Measurements from ENCODE around the gene ARHGEF25.

The ARHGEF25 gene

DNA sequence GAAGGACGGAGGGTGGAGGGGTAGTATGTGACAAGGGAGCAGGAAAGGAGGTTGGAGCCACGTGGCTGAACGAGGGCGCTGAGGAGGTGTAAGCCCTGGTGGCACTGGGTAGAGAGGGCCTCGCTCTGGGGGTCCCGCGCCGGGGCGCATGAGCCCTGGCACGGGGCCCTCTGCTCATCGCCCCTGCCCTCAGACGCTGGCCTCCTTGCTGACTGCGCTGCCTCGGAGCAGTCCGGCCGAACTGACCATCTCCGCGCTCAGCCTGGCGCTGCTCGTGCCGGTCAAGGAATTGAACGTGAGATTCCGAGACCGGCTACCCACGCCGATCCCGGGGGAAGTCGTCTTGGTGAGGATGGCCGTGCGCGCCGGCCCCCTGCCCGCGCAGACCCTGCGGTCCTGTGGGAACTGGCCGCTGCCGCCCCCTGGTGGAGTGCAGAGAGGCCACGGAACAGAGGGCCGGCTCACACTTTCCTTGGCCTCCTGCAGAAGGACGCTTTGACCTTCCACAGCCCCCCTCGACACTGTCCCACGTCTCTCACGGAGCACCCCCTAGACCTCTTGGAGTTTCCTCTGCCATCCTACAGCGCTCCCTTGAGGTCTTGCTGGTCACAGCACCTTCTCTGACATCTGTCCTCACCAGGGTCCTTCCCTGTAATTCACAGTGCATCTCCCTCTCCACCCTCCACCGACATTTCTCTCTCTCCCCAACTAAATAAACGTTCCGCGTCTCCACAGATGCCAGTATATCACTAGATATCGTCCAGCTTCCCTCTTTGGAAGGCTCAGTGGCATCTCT lies 10.5 kb downstream of the ARHGEF25 start:
- peak in 1 of 3 donors; percentile 57 for DNase-seq (ENCODE audit: low read depth in 2 of 3, low spot score in 1 of 3)

DNA sequence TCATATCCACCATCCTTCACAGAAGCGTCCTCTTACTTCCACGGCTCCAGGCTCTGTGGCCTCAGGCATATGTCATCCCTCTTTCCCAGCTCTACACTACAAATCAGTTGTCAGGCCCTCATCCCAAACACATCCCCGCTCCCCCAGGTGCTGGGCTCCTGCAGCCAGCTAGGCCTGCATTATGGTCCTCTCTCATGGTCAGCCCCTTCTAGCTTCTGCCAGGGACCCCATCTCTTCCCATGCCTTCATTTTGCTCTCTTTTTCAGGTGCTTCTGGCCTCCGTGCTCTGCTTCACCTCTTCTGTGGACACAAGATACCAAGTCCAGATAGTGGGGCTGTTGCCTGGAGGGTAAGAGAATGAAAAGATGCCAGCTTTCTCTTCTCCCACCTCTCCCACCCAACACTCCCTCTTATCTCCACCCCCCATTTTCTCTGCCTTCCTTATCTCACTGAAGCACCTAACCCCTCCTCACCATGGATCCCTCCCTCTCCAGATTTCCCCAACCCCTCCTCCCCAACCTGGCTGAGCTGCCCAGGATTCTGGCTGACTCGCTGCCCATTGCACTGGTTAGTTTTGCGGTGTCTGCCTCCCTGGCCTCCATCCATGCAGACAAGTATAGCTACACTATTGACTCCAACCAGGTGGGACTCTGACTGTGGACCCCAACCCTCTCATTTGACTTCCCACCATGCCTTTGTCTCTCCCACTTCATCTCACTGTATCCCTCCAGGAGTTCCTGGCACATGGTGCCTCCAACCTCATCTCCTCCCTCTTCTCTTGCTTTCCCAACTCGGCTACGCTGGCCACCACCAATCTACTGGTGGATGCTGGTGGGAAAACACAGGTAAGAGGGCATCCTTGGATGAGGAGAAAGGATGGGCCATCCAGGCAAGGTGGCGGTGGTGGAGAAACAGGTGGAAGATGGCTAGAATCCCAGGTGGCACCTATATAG lies 11.3 kb downstream of the ARHGEF25 start:
- no peak for DNase-seq (ENCODE audit: low read depth in 2 of 3, low spot score in 1 of 3)

DNA sequence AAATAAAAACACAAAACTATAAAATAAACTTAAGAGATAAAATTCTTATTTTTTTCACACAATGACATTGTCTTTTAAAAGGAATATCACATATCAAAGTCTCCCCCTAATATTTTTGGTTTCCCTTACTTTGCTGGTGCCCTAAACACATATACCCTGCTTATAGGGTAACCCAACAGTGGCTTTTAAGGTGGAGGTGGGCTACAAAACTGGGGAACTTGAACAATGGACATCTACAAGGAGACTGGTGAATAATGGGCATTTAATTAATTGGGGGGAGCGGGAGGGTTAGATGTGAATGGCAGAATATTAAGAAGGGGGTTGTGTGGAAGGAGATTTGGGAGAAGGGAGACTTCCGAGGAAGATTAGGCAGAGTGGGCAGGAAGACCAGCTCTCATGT lies 12.2 kb downstream of the ARHGEF25 start:
- DNase-seq (ENCODE audit: low read depth in 2 of 3, low spot score in 1 of 3) = no peak

DNA sequence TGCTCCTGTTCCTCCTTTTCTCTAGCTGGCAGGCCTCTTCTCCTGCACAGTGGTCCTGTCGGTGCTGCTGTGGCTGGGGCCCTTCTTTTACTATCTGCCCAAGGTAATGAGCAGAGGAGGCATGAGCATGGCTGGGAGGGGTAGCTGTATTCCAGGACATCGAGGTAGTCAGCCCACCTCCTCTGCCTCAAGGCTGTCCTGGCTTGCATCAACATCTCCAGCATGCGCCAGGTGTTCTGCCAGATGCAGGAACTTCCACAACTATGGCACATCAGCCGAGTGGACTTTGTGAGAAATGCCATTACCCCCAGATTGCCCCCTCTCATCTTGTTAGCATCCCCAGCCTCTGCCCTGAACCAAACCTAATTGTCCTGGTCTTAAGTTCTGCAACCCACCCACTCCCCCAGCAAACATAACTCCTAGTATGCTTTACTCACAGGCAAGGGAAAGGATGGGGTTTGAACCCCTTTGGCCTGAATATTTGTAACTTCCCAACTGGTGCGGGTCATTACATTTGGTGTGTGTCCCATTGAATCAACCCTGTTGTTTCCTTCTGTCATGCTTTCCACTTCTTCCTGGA lies 12.7 kb downstream of the ARHGEF25 start:
- DNase-seq (ENCODE audit: low read depth in 2 of 3, low spot score in 1 of 3) = no peak

DNA sequence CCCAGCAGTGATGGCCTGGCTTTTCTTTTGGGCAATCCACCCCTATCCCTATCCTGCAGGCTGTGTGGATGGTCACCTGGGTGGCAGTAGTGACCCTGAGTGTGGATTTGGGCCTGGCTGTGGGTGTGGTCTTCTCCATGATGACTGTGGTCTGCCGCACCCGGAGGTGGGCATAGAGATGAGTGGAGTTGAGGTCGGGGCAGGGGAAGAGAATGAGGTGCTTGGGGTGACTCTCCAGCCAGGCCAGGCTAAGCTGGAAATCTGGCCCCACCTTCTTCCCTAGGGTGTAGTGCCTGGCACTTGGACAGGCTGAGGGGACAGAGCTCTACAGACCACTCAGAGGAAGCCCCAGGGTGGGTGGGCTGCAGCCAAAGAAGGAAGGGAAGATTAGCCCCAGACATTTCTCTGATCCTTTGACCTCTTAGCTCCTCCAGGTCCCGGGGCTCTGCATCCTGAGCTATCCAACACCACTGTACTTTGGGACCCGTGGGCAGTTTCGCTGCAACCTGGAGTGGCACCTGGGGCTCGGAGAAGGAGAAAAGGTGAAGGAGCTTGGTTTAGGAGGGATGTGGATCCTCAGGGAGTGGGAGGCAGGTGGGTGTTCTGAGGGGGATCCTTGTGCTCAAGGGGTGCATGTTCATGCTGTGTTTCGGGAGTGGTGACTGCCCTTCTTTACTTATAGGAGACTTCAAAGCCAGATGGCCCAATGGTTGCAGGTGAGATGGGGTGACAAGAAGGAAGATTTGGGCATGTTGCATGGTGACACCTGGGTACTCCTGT lies 13.4 kb downstream of the ARHGEF25 start:
- DNase-seq (ENCODE audit: low read depth in 2 of 3, low spot score in 1 of 3) = no peak

DNA sequence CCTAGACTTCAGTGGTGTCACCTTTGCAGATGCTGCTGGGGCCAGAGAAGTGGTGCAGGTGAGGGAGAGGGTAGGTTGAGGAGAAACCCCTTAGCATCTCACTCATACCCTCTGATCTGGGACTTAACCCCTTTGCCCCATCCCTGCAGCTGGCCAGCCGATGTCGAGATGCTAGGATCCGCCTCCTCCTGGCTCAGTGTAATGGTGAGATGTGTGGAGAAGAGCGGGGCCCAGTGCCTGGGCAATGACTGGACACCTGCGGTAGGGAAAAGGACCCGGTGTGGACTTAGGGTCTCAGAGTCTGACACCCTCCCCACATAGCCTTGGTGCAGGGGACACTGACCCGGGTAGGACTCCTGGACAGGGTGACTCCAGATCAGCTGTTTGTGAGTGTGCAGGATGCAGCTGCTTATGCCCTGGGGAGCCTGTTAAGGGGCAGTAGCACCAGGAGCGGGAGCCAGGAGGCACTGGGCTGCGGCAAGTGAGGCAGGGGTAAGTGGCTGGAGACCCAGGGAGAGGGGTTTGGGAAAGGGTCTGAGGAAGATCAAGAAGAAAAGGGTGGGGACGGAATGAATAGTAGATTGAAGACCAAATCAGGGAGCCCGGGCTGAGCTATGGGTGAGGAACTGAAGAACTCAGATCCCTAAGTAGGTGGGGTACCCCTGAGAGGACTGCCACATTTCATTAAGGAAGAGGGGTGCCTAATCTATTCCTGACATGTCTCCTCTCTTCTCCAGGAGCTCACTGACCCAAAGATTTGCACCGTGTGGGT lies 14.2 kb downstream of the ARHGEF25 start:
- DNase-seq (ENCODE audit: low read depth in 2 of 3, low spot score in 1 of 3) = no peak

DNA sequence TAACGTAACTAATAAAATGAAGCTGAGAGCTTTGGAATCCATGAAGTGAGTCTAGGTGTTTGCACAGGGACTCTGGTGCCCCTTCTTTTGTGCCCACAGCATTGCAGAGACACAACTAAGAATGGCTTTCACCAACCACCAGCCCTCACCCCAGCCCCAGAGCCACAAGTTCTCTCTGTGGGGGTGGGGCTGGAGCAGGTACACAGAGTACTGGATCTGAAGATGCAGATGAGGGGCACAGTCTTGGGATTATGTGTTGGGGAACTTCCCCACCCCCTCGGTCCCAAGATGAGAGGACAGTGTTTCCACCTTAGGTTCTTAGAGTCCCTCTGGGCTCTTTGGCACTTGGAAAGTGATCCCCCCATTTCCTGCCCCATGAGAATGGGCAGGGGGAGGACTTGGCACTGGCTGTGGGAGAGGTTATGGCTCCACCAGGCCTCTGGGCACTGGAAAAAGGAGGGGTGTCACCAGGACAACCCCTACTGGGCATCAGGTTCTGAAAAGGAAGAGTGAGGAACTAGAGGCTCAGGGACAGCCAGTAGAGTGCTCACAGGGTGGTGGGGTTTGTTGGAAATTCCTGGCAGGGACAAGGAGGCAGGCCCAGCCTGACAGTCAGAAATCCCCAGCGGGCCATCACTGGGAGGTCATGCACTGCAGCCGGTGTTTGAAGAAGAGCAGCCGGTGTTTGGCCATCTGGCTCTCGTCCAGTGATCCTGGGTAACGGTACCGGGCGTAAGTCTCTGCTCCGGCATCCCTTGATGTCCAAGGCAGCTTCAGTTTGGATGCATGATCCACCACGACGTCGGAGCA lies 15.1 kb downstream of the ARHGEF25 start:
- DNase-seq (ENCODE audit: low read depth in 2 of 3, low spot score in 1 of 3) = no peak

DNA sequence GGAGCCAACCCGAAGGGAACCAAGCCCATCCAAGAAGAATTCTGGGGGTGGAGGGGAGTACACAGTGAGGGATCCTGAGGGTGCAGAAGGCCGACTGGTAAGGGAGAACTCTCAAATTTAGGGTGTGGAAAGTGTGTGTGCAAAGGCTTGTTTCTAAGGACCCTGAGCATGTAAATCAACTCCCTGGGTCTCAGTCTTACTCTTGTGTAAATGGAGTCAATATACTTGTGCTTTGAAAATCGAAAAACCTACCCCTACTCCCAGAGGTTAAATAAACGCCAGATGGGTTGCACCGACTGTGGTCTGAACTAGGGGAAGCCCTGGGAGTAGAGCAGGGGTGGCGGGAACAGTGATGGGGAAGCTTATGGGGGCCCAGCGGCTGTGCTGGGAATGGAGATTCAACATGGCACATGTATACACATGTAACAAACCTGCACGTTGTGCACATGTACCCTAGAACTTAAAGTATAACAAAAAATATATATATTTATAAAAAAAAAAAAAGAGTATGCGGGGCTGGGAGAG lies 15.7 kb downstream of the ARHGEF25 start:
- DNase-seq (ENCODE audit: low read depth in 2 of 3, low spot score in 1 of 3) = no peak

DNA sequence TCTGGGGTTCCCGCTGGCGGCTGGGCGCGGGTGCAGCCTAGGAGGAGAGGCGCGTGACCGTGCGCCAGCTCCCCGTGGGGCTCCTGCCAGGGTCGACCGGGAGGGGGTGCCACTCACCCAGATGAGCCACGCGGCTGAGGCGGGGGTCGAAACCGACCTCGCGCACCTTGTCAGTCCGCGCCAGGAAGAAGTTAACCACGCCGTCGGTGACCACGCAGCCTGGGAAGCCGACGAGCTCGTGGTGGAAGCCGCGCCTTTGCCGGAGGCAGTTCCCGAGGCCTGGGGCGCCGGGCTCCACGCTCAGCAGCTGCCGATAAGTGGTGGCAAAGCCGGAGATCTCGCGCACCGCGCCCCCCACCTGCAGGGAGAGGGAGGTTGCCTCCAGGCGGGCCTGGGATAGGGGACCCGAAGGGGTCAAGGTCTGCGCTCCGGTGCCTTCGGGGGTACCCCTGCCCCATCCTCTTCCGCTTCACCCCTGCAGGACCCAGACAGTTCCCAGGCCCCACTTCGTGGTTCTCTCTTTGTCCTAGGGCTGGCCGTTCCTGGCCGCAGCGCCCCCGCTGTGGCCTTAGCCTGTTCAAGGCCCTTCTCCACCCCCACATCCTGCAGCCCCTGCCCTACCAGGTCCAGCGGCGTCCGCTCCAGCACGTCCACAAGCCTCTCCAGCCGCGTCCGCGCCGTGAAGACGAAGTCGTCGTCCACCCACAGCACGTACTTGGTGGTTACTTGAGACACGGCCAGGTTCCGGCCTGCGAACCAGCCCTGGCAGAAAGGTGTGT lies 16.5 kb downstream of the ARHGEF25 start:
- no peak for DNase-seq (ENCODE audit: low read depth in 2 of 3, low spot score in 1 of 3)

DNA sequence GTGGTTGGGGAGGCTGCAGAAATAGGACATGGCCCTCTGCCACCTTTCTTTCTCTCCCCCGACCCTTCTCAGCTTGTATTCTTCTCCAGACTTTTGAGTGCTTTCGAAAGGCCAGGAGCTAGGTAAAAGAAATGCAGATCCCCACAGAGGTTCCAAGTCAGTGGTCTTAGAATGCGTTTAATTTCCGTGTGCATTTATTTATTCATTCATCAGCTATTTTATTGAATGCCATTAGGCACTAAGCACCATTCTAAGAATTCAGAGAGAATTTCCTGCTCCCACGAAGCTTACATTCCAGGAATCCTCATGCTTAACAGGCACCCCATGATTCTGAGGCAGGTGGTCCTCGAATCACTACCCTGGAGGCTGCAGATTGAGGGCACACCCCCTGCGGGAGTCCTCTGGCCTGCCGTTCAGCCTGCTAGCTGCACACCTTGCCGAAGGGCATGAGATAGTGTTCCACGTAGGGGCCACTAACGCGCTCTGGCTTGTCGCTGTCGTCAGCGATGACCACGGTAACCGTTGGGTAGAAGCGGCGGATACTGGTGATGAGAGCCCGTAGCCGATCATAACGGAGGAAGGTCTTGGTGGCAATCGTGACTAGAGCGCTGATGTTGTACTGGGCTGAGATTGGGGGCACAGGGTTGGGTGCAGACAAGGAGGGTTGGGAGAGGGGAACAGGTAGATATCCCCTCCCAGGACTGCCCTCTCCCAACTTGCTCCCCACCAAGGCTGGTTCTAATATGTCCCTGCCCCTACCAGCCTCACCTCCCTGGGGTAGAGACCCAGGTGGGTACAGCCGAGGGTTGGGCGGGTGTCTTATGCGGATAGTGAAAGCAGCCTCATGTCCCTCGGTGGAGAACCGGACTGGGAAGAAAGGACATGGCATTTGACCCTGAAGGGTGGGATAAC lies 17.3 kb downstream of the ARHGEF25 start:
- DNase-seq (ENCODE audit: low read depth in 2 of 3, low spot score in 1 of 3) = no peak

DNA sequence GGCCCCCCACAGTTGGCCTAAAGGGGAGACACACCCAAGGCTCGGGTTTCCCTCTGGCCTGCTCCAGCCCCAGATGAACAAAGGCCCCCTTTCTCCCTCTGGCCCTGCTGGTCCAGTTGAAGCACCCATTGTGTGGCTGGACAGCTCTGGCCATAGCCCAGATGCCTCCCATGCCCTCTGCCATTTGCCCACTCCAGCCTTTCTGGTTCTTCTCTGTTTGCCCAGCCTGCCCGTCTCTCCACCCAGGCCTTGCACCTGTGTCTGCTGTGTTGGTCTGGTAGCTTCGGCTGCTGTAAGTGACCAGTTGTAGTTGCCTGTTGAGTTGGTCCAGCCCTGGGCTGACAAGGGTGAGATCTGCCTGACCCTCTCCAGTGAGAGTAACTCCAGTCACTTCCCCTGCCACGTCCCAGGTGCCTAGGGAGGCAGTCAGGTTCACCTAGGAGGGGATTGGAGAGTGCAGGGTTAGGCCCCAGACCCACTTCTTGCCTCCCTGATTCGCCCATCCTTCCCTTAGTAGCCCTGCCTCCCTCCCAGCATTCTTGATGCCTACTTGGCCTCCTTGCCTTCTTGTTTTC lies 18.7 kb downstream of the ARHGEF25 start:
- no peak for DNase-seq (ENCODE audit: low read depth in 2 of 3, low spot score in 1 of 3)

DNA sequence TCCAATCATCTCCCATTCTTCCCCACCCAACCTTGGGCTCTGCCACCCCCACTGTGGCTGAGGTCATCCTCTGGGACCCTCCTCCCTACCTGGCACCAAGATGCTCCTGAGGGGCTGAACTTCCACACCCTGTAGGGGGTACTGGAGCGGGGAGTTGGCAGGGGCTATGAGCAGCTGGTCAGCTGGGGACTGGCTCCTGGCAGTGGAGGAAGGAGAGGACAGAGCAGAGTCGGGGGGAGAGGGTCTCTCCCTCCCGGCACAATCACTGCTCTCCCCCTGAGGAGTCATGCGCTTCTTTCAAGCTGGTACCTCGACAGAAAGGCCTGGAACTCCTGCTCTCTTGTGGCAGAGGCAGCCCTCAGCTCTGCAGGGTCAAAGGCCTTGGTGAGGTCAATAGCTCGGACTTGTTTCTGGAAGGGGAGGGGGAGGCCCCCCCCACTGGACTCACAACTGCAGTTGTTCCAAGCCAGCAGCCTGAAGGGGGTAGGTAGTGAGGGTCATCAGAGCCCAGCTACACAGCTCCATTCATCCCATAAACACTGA lies 19.7 kb downstream of the ARHGEF25 start:
- DNase-seq (ENCODE audit: low read depth in 2 of 3, low spot score in 1 of 3) = no peak

DNA sequence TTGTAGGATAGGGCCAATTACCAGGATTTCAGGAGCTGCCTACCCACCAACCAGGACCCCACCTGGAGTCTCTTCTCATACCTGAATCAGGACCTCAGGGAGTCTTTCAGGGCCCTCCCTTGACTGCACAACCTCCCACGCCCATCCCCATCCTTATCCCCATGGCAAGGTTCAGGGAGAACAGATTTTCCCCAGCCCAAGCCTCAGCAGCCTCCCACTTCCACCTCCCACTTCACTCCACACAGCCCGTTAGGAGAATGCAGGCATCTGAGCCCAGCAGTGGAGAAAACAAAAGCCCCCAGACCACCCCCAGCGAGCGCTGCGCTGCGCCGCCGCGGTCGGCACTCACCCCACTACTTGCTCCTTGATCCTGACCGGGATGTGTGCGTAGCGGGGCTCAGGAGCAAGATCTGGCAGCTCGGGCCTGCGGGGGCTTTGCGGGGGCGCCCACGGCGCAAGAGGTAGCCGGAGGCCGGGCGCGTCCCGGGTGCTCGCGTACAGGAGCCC lies 20.4 kb downstream of the ARHGEF25 start:
- DNase-seq (ENCODE audit: low read depth in 2 of 3, low spot score in 1 of 3) = no peak

DNA sequence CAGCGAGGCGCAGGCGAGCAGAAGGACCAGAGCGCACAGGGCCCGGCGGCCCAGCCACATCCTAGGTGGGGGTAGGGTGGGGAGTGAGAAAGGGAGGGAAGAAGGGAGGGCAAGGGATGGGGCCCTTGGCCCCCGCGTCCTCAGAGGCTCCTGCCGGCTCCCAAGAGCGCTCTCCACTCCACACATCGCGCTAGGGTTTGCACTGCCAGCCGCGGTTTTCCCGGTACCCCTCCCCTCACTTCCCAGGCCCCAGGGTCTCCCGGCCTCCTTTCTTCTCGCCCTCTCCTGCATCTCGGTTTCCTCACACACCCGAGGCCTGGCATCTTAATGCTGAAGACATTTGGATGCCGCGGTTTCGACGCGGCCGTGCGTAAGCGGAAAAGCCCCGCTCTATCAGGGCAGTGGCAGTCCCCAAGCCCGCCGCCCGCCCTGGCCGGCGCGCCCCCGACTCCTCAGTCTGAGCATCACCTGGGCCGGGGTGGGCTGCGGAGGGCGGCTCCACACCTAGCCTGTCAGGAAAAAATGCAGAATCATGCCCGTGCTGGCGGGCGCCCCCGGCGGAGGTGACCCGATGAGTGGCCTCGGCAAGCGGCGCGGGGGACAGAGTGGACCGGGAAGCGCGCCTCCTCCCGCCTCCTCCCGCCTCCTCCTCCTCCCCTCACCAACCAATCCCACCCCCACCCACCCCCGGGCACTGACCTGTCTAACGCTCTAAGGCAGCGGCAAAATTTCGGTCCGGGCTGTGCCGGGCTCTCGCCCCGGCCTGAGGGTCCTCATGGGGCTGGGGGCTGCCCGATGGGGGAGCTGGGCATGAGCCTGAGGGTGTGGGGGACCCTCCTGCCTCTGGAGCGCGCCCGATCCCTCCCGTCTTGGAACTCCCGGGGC lies 21.1 kb downstream of the ARHGEF25 start:
- DNase-seq (ENCODE audit: low read depth in 2 of 3, low spot score in 1 of 3) = no peak
